HEK293 (cell line): ENCODE measurements around the gene ARAP1.

ENCODE experiments used
- HOXA7 ChIP-seq: sonication (generic); formaldehyde crosslinking; IDR thresholded peaks from 2 replicates; pipeline ENCODE4 v1.8.1; 2022; ENCODE audit warnings: missing genetic modification reagents, borderline replicate concordance
- KLF8 ChIP-seq: fragments of 450-650 bp; formaldehyde crosslinking; IDR thresholded peaks from 2 replicates; pipeline ENCODE4 v1.5.1; 2016; ENCODE audit warnings: missing biosample characterization, missing genetic modification characterization
- SP2 ChIP-seq: fragments of 450-650 bp; formaldehyde crosslinking; IDR thresholded peaks from 2 replicates; pipeline ENCODE4 v1.5.1; 2016; ENCODE audit warnings: missing biosample characterization, missing genetic modification characterization
- ZBTB17 ChIP-seq: fragments of 450-650 bp; formaldehyde crosslinking; IDR thresholded peaks from 2 replicates; pipeline ENCODE4 v1.5.1; 2016; ENCODE audit warnings: missing biosample characterization, missing genetic modification characterization
- ZFHX2 ChIP-seq: fragments of 450-650 bp; formaldehyde crosslinking; conservative IDR thresholded peaks from 2 replicates; pipeline ENCODE4 v1.5.1; 2016; ENCODE audit warnings: missing biosample characterization, missing genetic modification characterization
- ZNF133 ChIP-seq: fragments of 450-650 bp; formaldehyde crosslinking; IDR thresholded peaks from 2 replicates; pipeline ENCODE4 v1.5.1; 2016; ENCODE audit warnings: missing biosample characterization, missing genetic modification characterization
- ZNF16 ChIP-seq: fragments of 450-650 bp; formaldehyde crosslinking; IDR thresholded peaks from 2 replicates; pipeline ENCODE4 v1.5.1; 2016; ENCODE audit warnings: low read depth, missing biosample characterization, missing genetic modification characterization
- ZNF2 ChIP-seq: fragments of 450-650 bp; formaldehyde crosslinking; IDR thresholded peaks from 2 replicates; pipeline ENCODE4 v1.5.1; 2016; ENCODE audit warnings: missing biosample characterization, missing genetic modification characterization
- ZNF211 ChIP-seq: fragments of 450-650 bp; formaldehyde crosslinking; IDR thresholded peaks from 2 replicates; pipeline ENCODE4 v1.5.1; 2016; ENCODE audit warnings: low read depth, missing biosample characterization, missing genetic modification characterization
- ZNF223 ChIP-seq: fragments of 450-650 bp; formaldehyde crosslinking; IDR thresholded peaks from 2 replicates; pipeline ENCODE4 v1.5.1; 2016; ENCODE audit warnings: missing biosample characterization, missing genetic modification characterization
- ZNF24 ChIP-seq: fragments of 450-650 bp; formaldehyde crosslinking; IDR thresholded peaks from 2 replicates; pipeline ENCODE4 v1.5.1; 2016; ENCODE audit warnings: missing biosample characterization, missing genetic modification characterization
- ZNF324 ChIP-seq: fragments of 450-650 bp; formaldehyde crosslinking; IDR thresholded peaks from 2 replicates; pipeline ENCODE4 v1.5.1; 2016; ENCODE audit warnings: missing biosample characterization, missing genetic modification characterization
- ZNF354C ChIP-seq: fragments of 450-650 bp; formaldehyde crosslinking; IDR thresholded peaks from 2 replicates; pipeline ENCODE4 v1.5.1; 2016; ENCODE audit warnings: missing biosample characterization, missing genetic modification characterization, low read depth, borderline replicate concordance
- ZNF514 ChIP-seq: fragments of 450-650 bp; formaldehyde crosslinking; IDR thresholded peaks from 2 replicates; pipeline ENCODE4 v1.5.1; 2016; ENCODE audit warnings: missing biosample characterization, missing genetic modification characterization
- ZNF548 ChIP-seq: fragments of 450-650 bp; formaldehyde crosslinking; IDR thresholded peaks from 2 replicates; pipeline ENCODE4 v1.5.1; 2016; ENCODE audit warnings: missing biosample characterization, missing genetic modification characterization
- ZNF621 ChIP-seq: fragments of 450-650 bp; formaldehyde crosslinking; IDR thresholded peaks from 2 replicates; pipeline ENCODE4 v1.5.1; 2017; ENCODE audit warnings: missing biosample characterization, missing genetic modification characterization
- ZNF660 ChIP-seq: fragments of 450-650 bp; IDR thresholded peaks from 2 replicates; pipeline ENCODE4 v1.5.1; 2018; ENCODE audit warnings: missing biosample characterization, mild to moderate bottlenecking, missing genetic modification characterization
- ZNF768 ChIP-seq: fragments of 450-650 bp; formaldehyde crosslinking; IDR thresholded peaks from 2 replicates; pipeline ENCODE4 v1.5.1; 2018; ENCODE audit warnings: missing biosample characterization, mild to moderate bottlenecking, missing genetic modification characterization
- ZNF837 ChIP-seq: fragments of 450-650 bp; formaldehyde crosslinking; IDR thresholded peaks from 2 replicates; pipeline ENCODE4 v1.5.1; 2016; ENCODE audit warnings: missing biosample characterization, missing genetic modification characterization
- TF ChIP-seq, protein P1 (sequence below): fragments of 450-650 bp; formaldehyde crosslinking; IDR thresholded peaks from 2 replicates; pipeline ENCODE4 v1.5.1; 2016; ENCODE audit warnings: missing biosample characterization, missing genetic modification characterization, low read depth
- TF ChIP-seq, protein P2 (sequence below): fragments of 450-650 bp; formaldehyde crosslinking; IDR thresholded peaks from 2 replicates; pipeline ENCODE4 v1.5.1; 2016; ENCODE audit warnings: missing biosample characterization, missing genetic modification characterization
- TF ChIP-seq, protein P3 (sequence below): fragments of 450-650 bp; formaldehyde crosslinking; IDR thresholded peaks from 2 replicates; pipeline ENCODE4 v1.5.1; 2016; ENCODE audit warnings: missing biosample characterization, missing genetic modification characterization
- TF ChIP-seq, protein P4 (sequence below): fragments of 450-650 bp; formaldehyde crosslinking; IDR thresholded peaks from 2 replicates; pipeline ENCODE4 v1.5.1; 2016; ENCODE audit warnings: missing biosample characterization, missing genetic modification characterization
- TF ChIP-seq, protein P5 (sequence below): fragments of 450-650 bp; formaldehyde crosslinking; IDR thresholded peaks from 2 replicates; pipeline ENCODE4 v1.5.1; 2016; ENCODE audit warnings: missing biosample characterization, missing genetic modification characterization
- TF ChIP-seq, protein P6 (sequence below): fragments of 450-650 bp; formaldehyde crosslinking; IDR thresholded peaks from 2 replicates; pipeline ENCODE4 v1.5.0; 2017; ENCODE audit warnings: missing biosample characterization, missing genetic modification characterization, borderline replicate concordance

The ARAP1 gene

DNA sequence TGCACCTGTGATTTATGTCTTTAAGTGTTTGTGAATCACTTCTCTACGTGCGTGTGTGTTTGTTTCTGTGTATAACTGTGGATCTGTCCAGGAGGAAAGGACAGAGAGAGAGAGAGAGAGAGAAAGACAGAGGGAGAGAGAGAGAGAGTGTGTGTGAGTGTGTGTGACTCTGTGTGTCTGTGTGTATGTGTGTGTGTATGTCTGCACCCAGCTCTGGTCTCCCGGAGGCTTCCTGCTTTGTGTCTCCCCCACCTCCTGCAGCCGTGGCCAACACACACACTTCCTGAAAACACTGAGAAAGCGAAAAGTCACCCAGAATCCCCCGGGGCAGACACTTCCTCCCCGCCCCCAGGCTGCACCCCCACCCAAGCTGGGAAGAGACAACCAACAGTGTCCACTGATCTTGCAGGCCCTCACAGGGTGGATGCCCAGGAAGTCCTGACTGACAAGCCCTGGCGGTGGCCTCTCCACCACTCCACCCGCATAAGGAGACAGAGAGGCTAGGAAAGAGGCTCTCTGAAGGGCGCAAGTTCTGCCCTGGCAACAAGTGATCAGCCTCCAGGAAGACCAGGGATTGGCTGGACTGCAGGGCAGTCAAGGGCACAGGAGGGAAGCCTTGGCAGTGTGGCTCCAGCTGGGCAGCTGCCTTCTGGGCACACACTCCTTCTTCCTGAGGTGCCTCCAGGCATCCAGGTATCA, 30.0 kb downstream of the ARAP1 start (continued):
- TF ChIP-seq, protein P1, sequence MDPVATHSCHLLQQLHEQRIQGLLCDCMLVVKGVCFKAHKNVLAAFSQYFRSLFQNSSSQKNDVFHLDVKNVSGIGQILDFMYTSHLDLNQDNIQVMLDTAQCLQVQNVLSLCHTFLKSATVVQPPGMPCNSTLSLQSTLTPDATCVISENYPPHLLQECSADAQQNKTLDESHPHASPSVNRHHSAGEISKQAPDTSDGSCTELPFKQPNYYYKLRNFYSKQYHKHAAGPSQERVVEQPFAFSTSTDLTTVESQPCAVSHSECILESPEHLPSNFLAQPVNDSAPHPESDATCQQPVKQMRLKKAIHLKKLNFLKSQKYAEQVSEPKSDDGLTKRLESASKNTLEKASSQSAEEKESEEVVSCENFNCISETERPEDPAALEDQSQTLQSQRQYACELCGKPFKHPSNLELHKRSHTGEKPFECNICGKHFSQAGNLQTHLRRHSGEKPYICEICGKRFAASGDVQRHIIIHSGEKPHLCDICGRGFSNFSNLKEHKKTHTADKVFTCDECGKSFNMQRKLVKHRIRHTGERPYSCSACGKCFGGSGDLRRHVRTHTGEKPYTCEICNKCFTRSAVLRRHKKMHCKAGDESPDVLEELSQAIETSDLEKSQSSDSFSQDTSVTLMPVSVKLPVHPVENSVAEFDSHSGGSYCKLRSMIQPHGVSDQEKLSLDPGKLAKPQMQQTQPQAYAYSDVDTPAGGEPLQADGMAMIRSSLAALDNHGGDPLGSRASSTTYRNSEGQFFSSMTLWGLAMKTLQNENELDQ (tag by site-specific recombination), result no peak
- TF ChIP-seq ZFHX2 (tag by site-specific recombination) (no peak), HOXA7 (CRISPR knock-in tag) (no peak), ZNF133 (tag by site-specific recombination) (no peak), ZNF548 (tag by site-specific recombination) (no peak), ZNF768 (tag by site-specific recombination) (no peak), ZNF211 (tag by site-specific recombination) (no peak), ZNF837 (tag by site-specific recombination) (no peak), ZNF2 (tag by site-specific recombination) (no peak), ZNF354C (tag by site-specific recombination) (no peak), ZNF16 (tag by site-specific recombination) (no peak), ZNF514 (no peak), ZNF660 (tag by site-specific recombination) (no peak), ZNF324 (tag by site-specific recombination) (0 out of 2 replicates have a peak, but pooled peaks have one; percentile 35), KLF8 (no peak), SP2 (tag by site-specific recombination) (peak; percentile 40), ZNF24 (no peak), ZBTB17 (peak; percentile 46; the same call in 1 of the 2 replicates), ZNF223 (tag by site-specific recombination) (no peak), ZNF621 (no peak)
- TF ChIP-seq, protein P2, sequence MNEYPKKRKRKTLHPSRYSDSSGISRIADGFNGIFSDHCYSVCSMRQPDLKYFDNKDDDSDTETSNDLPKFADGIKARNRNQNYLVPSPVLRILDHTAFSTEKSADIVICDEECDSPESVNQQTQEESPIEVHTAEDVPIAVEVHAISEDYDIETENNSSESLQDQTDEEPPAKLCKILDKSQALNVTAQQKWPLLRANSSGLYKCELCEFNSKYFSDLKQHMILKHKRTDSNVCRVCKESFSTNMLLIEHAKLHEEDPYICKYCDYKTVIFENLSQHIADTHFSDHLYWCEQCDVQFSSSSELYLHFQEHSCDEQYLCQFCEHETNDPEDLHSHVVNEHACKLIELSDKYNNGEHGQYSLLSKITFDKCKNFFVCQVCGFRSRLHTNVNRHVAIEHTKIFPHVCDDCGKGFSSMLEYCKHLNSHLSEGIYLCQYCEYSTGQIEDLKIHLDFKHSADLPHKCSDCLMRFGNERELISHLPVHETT (tag by site-specific recombination), result no peak
- TF ChIP-seq, protein P3, sequence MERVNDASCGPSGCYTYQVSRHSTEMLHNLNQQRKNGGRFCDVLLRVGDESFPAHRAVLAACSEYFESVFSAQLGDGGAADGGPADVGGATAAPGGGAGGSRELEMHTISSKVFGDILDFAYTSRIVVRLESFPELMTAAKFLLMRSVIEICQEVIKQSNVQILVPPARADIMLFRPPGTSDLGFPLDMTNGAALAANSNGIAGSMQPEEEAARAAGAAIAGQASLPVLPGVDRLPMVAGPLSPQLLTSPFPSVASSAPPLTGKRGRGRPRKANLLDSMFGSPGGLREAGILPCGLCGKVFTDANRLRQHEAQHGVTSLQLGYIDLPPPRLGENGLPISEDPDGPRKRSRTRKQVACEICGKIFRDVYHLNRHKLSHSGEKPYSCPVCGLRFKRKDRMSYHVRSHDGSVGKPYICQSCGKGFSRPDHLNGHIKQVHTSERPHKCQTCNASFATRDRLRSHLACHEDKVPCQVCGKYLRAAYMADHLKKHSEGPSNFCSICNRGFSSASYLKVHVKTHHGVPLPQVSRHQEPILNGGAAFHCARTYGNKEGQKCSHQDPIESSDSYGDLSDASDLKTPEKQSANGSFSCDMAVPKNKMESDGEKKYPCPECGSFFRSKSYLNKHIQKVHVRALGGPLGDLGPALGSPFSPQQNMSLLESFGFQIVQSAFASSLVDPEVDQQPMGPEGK (tag by site-specific recombination), result peak; percentile 61; the same call in 1 of the 2 replicates
- TF ChIP-seq, protein P4, sequence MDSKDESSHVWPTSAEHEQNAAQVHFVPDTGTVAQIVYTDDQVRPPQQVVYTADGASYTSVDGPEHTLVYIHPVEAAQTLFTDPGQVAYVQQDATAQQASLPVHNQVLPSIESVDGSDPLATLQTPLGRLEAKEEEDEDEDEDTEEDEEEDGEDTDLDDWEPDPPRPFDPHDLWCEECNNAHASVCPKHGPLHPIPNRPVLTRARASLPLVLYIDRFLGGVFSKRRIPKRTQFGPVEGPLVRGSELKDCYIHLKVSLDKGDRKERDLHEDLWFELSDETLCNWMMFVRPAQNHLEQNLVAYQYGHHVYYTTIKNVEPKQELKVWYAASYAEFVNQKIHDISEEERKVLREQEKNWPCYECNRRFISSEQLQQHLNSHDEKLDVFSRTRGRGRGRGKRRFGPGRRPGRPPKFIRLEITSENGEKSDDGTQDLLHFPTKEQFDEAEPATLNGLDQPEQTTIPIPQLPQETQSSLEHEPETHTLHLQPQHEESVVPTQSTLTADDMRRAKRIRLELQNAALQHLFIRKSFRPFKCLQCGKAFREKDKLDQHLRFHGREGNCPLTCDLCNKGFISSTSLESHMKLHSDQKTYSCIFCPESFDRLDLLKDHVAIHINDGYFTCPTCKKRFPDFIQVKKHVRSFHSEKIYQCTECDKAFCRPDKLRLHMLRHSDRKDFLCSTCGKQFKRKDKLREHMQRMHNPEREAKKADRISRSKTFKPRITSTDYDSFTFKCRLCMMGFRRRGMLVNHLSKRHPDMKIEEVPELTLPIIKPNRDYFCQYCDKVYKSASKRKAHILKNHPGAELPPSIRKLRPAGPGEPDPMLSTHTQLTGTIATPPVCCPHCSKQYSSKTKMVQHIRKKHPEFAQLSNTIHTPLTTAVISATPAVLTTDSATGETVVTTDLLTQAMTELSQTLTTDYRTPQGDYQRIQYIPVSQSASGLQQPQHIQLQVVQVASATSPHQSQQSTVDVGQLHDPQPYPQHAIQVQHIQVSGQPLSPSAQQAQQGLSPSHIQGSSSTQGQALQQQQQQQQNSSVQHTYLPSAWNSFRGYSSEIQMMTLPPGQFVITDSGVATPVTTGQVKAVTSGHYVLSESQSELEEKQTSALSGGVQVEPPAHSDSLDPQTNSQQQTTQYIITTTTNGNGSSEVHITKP, result no peak
- TF ChIP-seq, protein P5, sequence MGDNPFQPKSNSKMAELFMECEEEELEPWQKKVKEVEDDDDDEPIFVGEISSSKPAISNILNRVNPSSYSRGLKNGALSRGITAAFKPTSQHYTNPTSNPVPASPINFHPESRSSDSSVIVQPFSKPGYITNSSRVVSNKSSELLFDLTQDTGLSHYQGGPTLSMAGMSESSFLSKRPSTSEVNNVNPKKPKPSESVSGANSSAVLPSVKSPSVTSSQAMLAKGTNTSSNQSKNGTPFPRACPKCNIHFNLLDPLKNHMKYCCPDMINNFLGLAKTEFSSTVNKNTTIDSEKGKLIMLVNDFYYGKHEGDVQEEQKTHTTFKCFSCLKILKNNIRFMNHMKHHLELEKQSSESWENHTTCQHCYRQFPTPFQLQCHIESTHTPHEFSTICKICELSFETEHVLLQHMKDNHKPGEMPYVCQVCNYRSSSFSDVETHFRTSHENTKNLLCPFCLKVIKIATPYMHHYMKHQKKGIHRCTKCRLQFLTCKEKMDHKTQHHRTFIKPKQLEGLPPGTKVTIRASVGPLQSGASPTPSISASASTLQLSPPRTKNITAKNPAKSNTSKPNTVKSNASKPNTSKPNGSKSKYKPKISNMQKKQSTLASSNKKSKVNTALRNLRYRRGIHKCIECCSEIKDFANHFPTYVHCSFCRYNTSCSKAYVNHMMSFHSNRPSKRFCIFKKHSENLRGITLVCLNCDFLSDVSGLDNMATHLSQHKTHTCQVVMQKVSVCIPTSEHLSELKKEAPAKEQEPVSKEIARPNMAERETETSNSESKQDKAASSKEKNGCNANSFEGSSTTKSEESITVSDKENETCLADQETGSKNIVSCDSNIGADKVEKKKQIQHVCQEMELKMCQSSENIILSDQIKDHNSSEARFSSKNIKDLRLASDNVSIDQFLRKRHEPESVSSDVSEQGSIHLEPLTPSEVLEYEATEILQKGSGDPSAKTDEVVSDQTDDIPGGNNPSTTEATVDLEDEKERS (tag by site-specific recombination), result no peak
- TF ChIP-seq, protein P6, sequence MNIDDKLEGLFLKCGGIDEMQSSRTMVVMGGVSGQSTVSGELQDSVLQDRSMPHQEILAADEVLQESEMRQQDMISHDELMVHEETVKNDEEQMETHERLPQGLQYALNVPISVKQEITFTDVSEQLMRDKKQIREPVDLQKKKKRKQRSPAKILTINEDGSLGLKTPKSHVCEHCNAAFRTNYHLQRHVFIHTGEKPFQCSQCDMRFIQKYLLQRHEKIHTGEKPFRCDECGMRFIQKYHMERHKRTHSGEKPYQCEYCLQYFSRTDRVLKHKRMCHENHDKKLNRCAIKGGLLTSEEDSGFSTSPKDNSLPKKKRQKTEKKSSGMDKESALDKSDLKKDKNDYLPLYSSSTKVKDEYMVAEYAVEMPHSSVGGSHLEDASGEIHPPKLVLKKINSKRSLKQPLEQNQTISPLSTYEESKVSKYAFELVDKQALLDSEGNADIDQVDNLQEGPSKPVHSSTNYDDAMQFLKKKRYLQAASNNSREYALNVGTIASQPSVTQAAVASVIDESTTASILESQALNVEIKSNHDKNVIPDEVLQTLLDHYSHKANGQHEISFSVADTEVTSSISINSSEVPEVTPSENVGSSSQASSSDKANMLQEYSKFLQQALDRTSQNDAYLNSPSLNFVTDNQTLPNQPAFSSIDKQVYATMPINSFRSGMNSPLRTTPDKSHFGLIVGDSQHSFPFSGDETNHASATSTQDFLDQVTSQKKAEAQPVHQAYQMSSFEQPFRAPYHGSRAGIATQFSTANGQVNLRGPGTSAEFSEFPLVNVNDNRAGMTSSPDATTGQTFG (tag by site-specific recombination), result no peak
